ENCODE results near the gene OR1B1. TPM values are rescaled to one million over a fixed set of nuclear protein-coding genes. Genes with fewer than 3 reads are reported as not detected.

The OR1B1 gene
- polyA plus RNA-seq, 1 donor (not counting 4 experiments of a cell fraction or from before 2014, with no cell fraction given): not detected

DNA sequence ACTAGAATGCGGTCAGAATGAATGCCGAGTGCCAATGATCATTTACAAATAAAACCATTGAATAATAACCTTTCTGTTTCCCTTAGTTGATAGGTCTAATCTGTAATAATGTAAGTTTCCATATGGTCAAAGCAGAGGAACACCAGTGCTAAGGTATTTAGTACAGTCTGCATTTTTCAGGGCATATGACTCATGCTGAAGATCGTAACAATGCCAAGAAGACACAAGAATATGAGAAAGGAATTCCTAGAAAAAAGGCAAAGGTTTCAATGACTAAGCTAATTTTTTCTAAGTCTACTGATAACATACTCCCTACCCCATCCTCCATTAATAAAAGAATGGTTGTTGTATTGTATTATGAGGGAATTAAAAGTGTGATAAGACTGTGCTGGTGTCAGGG, 77.1 kb downstream of the OR1B1 start:
- H3K36me3 ChIP-seq (ENCODE audit: control insufficient read depth in 2 of 2, extremely low read depth in 1 of 2, insufficient read depth in 2 of 2, low read length in 2 of 2): no peaks in the 10 kb centered on the region
- no peaks in the 10 kb centered on the region for H3K9me3 ChIP-seq (ENCODE audit: control insufficient read depth, low read depth, low read length)
- H3K4me2 ChIP-seq (ENCODE audit: control insufficient read depth, extremely low read depth, insufficient read depth, low read depth, low read length): no peak overlapping the region
- DNase-seq (ENCODE audit: low read depth, low spot score) (no peak), FAIRE-seq (no peak)
- no peak overlapping the region for H2AFZ ChIP-seq (ENCODE audit: control insufficient read depth, low read length)
- H3K79me2 ChIP-seq (ENCODE audit: control insufficient read depth, insufficient read depth, low read length): no peaks in the 10 kb centered on the region
- TF ChIP-seq EZH2 (IDR thresholded peaks at IDR 0.05; ENCODE audit: low read length): no peak
- TF ChIP-seq, protein P1, sequence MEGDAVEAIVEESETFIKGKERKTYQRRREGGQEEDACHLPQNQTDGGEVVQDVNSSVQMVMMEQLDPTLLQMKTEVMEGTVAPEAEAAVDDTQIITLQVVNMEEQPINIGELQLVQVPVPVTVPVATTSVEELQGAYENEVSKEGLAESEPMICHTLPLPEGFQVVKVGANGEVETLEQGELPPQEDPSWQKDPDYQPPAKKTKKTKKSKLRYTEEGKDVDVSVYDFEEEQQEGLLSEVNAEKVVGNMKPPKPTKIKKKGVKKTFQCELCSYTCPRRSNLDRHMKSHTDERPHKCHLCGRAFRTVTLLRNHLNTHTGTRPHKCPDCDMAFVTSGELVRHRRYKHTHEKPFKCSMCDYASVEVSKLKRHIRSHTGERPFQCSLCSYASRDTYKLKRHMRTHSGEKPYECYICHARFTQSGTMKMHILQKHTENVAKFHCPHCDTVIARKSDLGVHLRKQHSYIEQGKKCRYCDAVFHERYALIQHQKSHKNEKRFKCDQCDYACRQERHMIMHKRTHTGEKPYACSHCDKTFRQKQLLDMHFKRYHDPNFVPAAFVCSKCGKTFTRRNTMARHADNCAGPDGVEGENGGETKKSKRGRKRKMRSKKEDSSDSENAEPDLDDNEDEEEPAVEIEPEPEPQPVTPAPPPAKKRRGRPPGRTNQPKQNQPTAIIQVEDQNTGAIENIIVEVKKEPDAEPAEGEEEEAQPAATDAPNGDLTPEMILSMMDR (optimal IDR thresholded peaks at IDR 0.05 in 1 of 3, IDR thresholded peaks at IDR 0.05 in 1 of 3, conservative IDR thresholded peaks at IDR 0.05 in 1 of 3; ENCODE audit: extremely low read depth in 1 of 3, insufficient read depth in 2 of 3, low read length in 3 of 3): no peak
- H4K20me1 ChIP-seq (ENCODE audit: control insufficient read depth, extremely low read depth, insufficient read depth, low read length): no peaks in the 10 kb centered on the region
- no peaks in the 10 kb centered on the region for H3K4me1 ChIP-seq (ENCODE audit: control insufficient read depth, extremely low read depth, insufficient read depth, low read length)
- H3K9ac ChIP-seq (ENCODE audit: control insufficient read depth, extremely low read depth, insufficient read depth, low read length): no peak overlapping the region
- no peaks in the 10 kb centered on the region for H3K9me1 ChIP-seq (ENCODE audit: control insufficient read depth, extremely low read depth, insufficient read depth, low read length)
- H3K27me3 ChIP-seq (ENCODE audit: control insufficient read depth, extremely low read depth, insufficient read depth, low read length): no peaks in the 10 kb centered on the region
- H3K27ac ChIP-seq (ENCODE audit: control insufficient read depth, insufficient read depth, low read length): no peak overlapping the region
- H3K4me3 ChIP-seq (ENCODE audit: control insufficient read depth in 2 of 3, extremely low read depth in 1 of 3, insufficient read depth in 2 of 3, low read depth in 1 of 3, low read length in 3 of 3): no peak overlapping the region
- dilution Hi-C loops (cut with MboI; ENCODE audit: extremely low pct_ligation_motif_present, low sequenced_read_pairs): no loop called here

DNA sequence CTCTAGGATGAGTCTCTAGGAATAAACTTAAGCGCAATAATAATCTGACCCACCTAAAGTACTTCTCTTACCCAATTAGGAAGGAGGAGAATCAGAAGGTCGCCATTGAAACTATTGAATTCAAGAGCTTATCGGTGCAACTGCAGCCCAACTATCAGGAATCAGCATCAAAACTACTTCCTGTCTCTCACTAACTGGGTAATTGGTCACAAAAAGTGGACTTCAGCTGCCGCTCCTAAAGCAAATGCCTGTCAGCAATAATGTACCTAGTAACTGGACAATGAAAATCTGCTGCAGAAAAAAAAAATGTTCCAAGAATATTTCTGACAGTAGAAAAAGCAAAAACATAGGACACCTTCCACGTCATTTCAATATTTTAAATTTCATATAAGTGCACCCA, 77.6 kb downstream of the OR1B1 start:
- H4K20me1 ChIP-seq (ENCODE audit: control insufficient read depth, extremely low read depth, insufficient read depth, low read length): no peaks in the 10 kb centered on the region
- H3K79me2 ChIP-seq (ENCODE audit: control insufficient read depth, insufficient read depth, low read length): no peaks in the 10 kb centered on the region
- H3K4me1 ChIP-seq (ENCODE audit: control insufficient read depth, extremely low read depth, insufficient read depth, low read length): no peaks in the 10 kb centered on the region
- H3K9me1 ChIP-seq (ENCODE audit: control insufficient read depth, extremely low read depth, insufficient read depth, low read length): no peaks in the 10 kb centered on the region
- FAIRE-seq: no peak
- no peaks in the 10 kb centered on the region for H3K27me3 ChIP-seq (ENCODE audit: control insufficient read depth, extremely low read depth, insufficient read depth, low read length)
- no peak overlapping the region for H3K9ac ChIP-seq (ENCODE audit: control insufficient read depth, extremely low read depth, insufficient read depth, low read length)
- H3K36me3 ChIP-seq (ENCODE audit: control insufficient read depth in 2 of 2, extremely low read depth in 1 of 2, insufficient read depth in 2 of 2, low read length in 2 of 2): no peaks in the 10 kb centered on the region
- no peak for DNase-seq (ENCODE audit: low read depth, low spot score)
- dilution Hi-C loops (cut with MboI; ENCODE audit: extremely low pct_ligation_motif_present, low sequenced_read_pairs): no loop called here
- no peak overlapping the region for H3K27ac ChIP-seq (ENCODE audit: control insufficient read depth, insufficient read depth, low read length)
- no peaks in the 10 kb centered on the region for H3K9me3 ChIP-seq (ENCODE audit: control insufficient read depth, low read depth, low read length)
- TF ChIP-seq, protein P1 (optimal IDR thresholded peaks at IDR 0.05 in 1 of 3, IDR thresholded peaks at IDR 0.05 in 1 of 3, conservative IDR thresholded peaks at IDR 0.05 in 1 of 3; ENCODE audit: extremely low read depth in 1 of 3, insufficient read depth in 2 of 3, low read length in 3 of 3): no peak
- no peak for TF ChIP-seq EZH2 (IDR thresholded peaks at IDR 0.05; ENCODE audit: low read length)
- no peak overlapping the region for H3K4me3 ChIP-seq (ENCODE audit: control insufficient read depth in 2 of 3, extremely low read depth in 1 of 3, insufficient read depth in 2 of 3, low read depth in 1 of 3, low read length in 3 of 3)
- H2AFZ ChIP-seq (ENCODE audit: control insufficient read depth, low read length): no peak overlapping the region
- H3K4me2 ChIP-seq (ENCODE audit: control insufficient read depth, extremely low read depth, insufficient read depth, low read depth, low read length): no peak overlapping the region

Other genes starting within 250 kb of the OR1B1 start
- not detected in 3 replicates for gene OR1J1, start 179.7 kb downstream of the OR1B1 start, polyA plus RNA-seq
- gene OR1J2, start 146.8 kb downstream of the OR1B1 start, polyA plus RNA-seq: not detected in 3 replicates
- not detected in 3 replicates for gene OR1J4, start 138.5 kb downstream of the OR1B1 start, polyA plus RNA-seq
- not detected in 3 replicates for gene OR1N1, start 130.3 kb downstream of the OR1B1 start, polyA plus RNA-seq
- not detected in 3 replicates for gene OR1N2, start 104.5 kb downstream of the OR1B1 start, polyA plus RNA-seq
- not detected in 3 replicates for gene OR1L8, start 74.2 kb downstream of the OR1B1 start, polyA plus RNA-seq
- not detected in 3 replicates for gene OR1Q1, start 42.9 kb downstream of the OR1B1 start, polyA plus RNA-seq
- not detected in 3 replicates for gene OR1L1, start 4.1 kb upstream of the OR1B1 start, polyA plus RNA-seq
- gene OR1L3, start 17.5 kb upstream of the OR1B1 start, polyA plus RNA-seq: not detected in 3 replicates
- gene OR1L4, start 66.4 kb upstream of the OR1B1 start, polyA plus RNA-seq: not detected in 3 replicates
- gene OR1L6, start 84.7 kb upstream of the OR1B1 start, polyA plus RNA-seq: not detected in 3 replicates
- not detected in 3 replicates for gene OR5C1, start 131.3 kb upstream of the OR1B1 start, polyA plus RNA-seq
- not detected in 3 replicates for gene OR1K1, start 142.5 kb upstream of the OR1B1 start, polyA plus RNA-seq
- gene PDCL, start 171.0 kb upstream of the OR1B1 start, polyA plus RNA-seq: 7.3 to 11.5 TPM (median 10.5 TPM) in 3 replicates
- 31.0 to 35.0 TPM (median 34.2 TPM) in 3 replicates for gene RC3H2, start 247.7 kb upstream of the OR1B1 start, polyA plus RNA-seq

Data from keratinocyte (primary cell).